AG20443 (cell line): ENCODE data around the gene TTLL11.

Experiments
- DNase-seq: peaks from one replicate; pipeline ENCODE4 v3.0.0; 2012; ENCODE audit warnings: low spot score, mixed read lengths

Gene TTLL11

GRCh38 chr9:121853617-121854395, 239.3 kb downstream of the TTLL11 start:
- DNase-seq: no peak

- peak; percentile 32 for DNase-seq
Observed at GRCh38 chr9:121852651-121853616, 240.2 kb downstream of the TTLL11 start.

DNA sequence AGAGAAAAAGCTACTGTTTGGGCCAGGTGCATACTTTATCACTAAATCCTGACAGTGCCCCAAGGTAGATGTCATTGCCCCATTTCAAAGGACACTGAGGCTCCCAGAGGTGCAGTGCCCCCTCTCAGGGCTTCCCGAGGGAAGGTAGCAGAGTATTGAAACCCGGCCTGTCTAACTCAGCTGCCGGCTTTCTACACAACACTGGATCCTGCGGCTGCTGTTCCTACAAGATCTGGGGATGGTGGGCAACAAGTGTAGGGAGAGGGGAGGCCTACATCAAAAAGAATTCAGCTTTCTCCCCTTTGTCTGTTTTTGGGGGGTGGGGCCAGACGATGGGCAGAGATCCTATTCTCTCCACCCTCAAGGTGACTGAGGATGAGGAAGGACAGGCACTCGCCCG, 240.9 kb downstream of the TTLL11 start:
- no peak for DNase-seq

DNA sequence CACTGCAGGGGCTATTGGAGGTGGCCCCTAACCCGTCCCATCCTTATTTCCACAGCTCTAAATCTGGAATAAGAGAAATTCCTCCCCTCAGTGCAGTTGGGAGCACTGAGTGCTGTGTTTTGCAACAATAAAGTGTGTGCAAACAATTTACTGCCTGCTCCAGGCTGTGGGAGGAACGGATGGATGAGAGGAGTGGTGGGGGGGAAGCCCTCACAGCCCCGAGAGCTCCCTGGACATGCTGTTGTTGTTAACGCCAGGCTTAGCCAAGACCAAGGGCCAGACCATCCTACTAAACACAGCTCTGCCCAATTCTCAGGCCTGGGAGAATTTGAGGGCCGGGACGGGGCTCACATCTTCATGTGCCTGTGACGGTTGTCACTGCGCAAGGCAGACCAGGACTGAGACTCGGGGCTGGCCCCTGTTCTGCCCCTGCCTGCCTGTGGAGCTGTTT, 241.4 kb downstream of the TTLL11 start:
- no peak for DNase-seq

DNA sequence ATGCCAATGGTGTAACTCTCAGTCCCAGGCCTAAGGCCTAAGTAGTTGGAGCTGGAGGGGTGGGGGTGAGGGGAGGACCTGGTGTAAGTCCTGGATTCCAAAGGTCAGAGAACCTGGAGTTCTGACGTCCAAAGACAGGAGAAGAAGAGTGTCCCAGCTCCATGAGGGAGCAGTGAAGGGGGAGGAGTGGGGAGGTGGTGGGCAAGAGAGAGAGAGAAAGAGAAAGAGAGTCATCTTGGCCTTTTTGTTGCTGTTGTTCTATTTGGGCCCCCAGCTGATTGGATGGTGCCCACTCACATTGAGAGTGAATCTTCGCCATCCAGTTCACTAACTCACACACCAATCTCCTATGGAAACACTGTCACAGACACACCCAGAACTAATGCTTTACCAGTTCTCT, 242.7 kb downstream of the TTLL11 start:
- DNase-seq: no peak

DNA sequence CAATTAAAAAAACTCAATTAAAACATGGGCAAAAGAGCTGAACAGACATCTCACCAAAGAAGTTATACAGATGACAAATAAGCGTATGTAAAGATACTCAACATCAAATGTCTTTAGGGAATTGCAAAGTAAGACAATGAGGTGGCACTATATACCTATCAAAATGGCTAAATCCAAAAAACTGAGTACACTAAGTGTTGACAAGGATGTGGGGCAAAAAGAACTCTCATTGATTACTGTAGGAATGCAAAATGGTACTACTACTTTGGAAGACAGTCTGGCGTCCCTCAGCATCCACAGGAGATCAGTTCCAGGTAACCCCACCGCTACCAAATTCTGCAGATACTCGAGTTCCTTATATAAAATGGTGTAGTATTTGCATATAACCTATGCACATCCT, 243.6 kb downstream of the TTLL11 start:
- DNase-seq: no peak

DNA sequence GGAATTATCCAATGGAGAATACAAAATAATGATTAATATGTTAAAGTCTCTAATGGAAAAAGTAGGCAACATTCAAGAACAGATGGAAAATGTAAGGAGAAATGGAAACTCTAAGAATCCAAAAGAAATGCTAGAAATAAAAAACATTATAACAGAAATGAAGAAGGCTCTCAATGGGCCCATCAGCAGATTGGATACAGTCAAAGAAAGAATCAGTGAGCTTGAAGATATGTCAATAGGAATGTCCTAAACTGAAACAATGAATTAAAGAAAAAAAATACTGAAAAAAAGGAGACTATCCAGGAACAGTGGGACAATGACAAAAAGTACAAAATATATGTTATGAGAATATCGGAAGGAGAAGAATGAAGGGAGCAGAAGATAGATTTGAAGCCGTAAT, 248.5 kb downstream of the TTLL11 start:
- no peak for DNase-seq

DNA sequence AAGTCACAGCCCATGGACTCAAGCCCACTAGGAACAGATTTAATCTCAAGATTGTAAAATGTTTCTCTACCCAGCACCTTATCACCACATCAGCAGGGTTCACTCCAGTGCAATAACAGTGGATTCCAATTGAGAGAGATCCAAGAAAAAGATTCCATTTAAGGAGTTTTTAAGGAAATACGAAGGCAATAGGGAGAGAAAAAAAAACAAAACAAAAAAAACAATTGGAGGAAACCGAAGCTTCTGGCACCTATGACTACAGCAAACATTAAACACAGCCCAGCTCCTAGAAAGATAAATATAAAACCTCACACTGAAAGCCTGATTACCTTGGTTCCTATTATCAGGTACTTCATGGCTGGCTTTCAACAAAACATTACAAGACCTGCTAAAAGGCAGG, 249.0 kb downstream of the TTLL11 start:
- DNase-seq: no peak

GRCh38 chr9:121842612-121842978, 250.5 kb downstream of the TTLL11 start:
- DNase-seq: peak; percentile 30

DNA sequence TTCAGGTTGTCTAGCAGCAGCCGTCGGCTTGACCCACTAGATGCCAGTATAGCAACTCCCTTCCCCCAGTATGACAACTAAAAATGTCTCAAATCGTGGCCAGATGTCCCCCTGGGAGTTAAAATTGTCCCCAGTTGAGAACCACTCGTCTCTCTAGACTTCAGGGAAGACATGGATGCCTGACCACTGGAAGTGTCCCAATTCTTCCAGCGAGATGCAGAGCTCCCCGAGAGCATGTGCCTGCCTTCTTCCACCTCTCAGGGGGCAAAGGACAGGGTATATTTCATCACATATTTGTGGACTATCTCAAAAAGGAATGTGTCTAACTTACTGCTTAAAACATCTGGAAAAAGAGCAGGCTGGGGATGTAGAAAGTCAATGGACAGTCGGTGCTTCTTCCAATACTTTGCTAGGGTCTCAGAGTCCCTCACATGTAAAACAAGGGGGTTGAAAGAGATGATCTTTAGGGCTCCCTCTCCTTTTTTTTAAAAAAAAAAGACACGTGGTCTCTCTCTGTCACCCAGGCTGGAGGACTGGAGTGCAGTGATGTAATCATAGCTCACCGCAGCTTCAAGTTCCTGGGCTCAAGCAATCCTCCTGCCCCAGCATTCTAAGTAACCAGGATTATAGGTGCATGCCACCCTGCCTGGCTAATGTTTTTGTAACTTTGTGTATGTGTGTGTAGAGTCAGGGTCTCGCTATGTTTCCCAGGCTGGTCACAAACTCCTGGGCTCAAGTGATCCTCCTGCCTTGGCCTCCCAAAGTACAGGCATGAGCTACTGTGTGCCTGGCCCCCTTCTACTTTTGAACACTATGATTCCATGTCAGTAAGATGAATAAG, 251.1 kb downstream of the TTLL11 start:
- no peak for DNase-seq

GRCh38 chr9:121840838-121841760, 252.0 kb downstream of the TTLL11 start:
- DNase-seq: no peak

DNA sequence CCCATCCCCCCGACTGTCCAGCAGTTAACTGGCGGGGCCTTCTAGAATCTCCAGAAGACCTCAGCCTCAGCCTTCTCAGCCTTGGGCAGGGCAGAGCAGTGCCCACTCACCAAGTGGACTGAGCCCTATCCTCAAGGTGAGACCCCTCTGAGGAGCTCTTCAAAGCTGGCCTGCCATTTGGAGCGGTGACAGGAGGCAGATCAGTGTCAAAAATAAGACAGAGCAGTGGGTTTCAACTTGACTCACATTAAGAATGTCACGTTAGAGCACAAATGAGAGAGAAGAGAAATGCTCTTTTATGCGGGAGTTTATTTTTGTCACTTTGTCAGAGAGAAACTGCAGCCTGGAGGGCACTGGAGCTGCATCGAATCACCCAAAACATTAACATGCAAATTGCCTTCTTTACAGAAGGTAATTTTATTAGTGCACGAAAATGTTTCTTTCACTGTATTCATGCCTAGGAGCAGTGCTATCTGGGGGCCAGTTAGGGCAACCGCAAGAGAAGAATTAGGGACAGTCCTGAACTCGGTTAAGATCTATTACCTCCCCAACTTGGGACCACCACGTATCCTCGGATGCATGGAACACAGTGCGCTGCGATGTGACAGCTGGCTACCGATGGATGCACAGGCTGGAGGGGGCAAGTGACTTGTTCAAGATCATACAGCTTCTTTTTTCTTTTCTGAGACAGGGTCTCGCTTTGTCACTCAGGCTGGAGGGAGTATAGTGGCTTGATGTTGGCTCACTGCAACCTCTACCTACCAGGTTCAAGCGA, 253.2 kb downstream of the TTLL11 start:
- DNase-seq: no peak

DNA sequence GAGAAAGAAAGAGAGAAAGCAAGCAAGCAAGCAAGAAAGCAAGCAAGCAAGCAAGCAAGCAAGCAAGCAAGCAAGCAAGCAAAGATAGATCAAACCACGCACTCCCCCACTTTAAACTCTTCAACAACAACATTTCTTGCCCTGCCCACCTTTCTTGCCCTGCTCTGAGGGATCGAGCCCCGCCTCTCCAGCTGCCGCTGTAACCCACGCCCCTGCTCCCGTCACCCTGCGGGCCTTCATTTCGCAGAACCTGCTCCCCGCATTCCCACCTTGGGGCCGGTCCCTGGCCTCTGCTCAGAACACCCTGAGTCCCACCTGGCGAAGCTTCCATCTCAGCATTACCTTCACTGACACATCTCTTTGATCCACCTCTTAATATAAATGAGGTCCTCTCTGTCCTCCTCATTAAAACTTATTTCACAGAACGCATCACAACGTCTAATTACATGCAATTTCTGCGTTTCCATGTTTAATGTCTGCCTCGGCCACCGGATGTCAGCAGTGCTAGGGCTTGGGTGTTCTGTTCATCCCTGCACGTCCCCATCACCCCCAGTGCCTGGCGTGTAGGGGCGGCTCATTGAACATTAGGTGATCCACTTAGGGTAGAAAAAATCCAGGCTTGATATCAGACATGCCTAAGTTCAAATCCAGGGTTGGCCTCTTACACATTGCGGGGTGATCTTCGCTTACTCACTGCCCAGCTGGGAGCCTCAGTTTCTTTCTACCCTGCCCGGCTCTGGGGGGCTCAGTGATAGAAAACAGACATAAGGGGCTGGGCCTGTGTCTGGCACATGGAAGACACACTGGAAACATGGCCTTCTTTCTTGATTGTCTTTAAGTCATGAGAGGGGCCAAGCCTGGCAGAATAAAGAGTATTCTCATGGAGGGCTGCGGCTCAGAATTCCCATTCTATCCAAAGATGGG, 254.1 kb downstream of the TTLL11 start:
- DNase-seq: no peak

DNA sequence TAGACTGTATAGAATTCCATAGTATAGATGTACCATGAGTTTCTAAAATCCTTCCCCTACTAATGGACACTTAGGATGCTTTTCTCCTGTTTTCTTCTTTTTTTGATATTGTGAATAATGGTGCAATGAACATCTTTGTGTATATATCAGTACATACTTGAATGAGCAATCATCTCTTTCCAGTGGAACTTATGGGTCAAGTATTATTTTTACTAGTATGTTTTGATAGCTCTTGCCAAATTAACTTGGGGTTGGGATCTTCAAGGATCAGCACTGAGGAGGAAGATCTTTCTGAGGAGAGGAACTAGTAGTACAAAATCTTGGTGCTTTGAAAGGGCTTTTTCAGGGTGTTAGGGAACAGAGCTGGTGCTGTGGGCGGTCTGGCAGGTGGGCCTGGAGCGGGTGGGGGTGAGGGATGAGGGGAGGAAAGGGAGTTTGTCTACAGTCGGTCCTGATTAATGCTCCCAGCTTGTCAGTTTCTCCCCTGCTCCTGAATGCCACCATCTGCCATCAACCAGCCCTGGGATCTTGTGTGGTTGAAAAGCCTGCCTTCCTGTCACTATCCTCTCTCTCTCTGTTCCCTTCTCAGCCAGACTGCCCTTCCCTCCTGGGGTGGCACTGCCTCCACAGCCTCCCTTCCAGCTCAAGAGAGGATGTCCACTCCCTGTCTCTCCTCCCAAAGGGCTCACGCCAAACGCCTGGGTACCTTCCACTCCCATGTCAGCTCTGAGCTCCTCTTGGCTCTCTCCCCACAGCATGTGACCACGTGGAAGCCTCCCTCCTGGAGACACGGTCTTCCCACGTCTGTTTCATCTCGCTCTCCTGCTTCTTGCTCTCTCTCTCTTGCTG, 255.8 kb downstream of the TTLL11 start:
- no peak for DNase-seq

GRCh38 chr9:121836366-121836885, 256.7 kb downstream of the TTLL11 start:
- DNase-seq: no peak

DNA sequence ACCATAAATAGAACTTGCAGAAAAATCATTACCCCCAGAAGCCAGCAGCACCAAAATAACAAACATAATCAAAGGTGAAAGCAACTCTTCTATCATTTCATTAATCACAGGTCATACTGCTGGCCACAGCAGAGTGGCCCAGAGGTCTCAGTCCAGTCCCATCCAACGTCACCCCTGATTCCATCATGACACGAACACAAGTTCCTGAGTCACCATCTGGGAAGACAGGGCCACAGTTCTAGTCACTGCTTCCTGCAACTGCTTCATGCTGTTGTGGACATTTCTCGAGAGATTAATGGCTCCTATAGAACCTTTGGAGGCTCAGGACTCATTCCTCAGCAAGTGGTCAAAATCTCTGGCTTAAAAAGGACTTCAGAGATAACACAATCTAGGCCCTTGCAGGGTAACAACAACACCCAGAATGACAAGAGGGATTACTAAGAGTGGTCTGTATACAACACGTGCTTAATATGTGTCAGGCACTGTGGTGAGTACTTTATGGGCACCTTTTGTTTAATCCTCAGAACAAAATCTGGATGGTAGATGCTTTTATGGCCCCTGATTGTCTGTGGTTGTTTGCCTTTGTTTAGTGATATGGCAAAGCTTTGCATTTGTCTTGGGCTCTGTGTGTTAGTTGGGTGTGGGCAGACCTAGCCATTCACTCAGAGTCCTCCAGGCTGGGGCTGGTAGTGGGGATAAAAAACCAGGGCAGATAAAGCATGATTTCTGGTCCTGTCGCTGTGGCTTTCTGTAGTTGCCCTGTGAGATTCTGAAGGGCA, 257.3 kb downstream of the TTLL11 start:
- no peak for DNase-seq

DNA sequence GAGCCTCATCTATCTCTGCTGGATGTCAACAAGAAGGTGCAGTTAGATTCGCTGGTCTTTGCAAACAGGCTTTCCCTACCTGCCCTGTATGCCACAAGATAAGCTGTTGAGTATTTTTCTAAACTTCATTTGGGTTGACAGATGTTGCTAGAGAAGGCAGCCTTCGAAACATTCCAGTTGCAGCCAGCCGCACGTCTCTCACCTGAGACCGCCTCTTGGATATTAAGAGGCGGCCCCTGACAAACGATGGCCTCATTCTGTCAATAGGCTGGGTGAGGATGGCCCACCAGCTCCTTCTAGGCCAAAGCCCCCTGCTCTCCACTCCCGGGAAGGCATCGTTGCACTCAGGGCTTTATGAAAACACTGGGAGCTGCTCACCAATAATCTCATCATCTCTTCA, 260.0 kb downstream of the TTLL11 start:
- DNase-seq: no peak
